ENCODE data around the gene RPS4Y1. TPM values are rescaled to one million over a fixed set of nuclear protein-coding genes. Genes with fewer than 3 reads are reported as not detected.

The RPS4Y1 gene
- total RNA-seq, 1 experiment from 2014 or later = 0.15 TPM

DNA sequence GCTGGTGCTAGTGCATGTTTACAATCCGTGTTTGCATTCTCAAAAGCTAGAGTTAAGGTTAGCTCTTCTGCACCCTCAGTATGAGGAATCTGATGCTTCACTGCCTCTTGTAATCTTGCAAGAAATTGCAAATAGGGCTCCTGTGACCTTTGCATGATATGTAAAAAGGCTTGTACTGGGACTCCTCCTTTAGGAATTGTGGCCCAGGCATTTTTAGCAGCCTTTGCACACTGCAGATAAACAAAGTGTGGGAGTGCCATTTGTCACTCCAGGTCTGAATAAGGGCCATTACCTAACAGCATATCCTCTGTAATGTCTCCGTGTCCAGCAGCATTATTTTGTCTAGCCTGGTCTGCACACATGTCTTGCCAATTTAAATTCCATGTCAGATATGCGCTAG lies 44.5 kb downstream of the RPS4Y1 start:
- POLR2A ChIA-PET = no interaction called here
- Histone ChIP-seq H3K9me3 (ENCODE audit: control insufficient read depth, insufficient read depth, low read depth, low read length) (no peaks in the 10 kb centered on the region), H3K4me1 (ENCODE audit: control insufficient read depth, insufficient read depth, low read length) (no peaks in the 10 kb centered on the region), H3K27me3 (ENCODE audit: control insufficient read depth, insufficient read depth, low read length) (no peaks in the 10 kb centered on the region), H3K36me3 (ENCODE audit: control insufficient read depth, insufficient read depth, low read length) (no peaks in the 10 kb centered on the region), H3K27ac (ENCODE audit: low read length) (no peak overlapping the region), H3K4me3 (ENCODE audit: low read depth in 2 of 2, low read length in 2 of 2) (no peak overlapping the region)
- intact Hi-C loops (cut with micrococcal nuclease; ENCODE audit: unreplicated experiment) = no loop called here
- ATAC-seq = no peak
- no peak for TF ChIP-seq TCF7L2 (IDR thresholded peaks at IDR 0.05; ENCODE audit: low read depth, low read length)
- no peak for TF ChIP-seq POLR2AphosphoS5 (IDR thresholded peaks at IDR 0.05; ENCODE audit: low read depth, low read length)
- no peak for TF ChIP-seq SIN3A (IDR thresholded peaks at IDR 0.05; ENCODE audit: borderline replicate concordance, insufficient read depth, low read depth, low read length)
- TF ChIP-seq, protein P1, sequence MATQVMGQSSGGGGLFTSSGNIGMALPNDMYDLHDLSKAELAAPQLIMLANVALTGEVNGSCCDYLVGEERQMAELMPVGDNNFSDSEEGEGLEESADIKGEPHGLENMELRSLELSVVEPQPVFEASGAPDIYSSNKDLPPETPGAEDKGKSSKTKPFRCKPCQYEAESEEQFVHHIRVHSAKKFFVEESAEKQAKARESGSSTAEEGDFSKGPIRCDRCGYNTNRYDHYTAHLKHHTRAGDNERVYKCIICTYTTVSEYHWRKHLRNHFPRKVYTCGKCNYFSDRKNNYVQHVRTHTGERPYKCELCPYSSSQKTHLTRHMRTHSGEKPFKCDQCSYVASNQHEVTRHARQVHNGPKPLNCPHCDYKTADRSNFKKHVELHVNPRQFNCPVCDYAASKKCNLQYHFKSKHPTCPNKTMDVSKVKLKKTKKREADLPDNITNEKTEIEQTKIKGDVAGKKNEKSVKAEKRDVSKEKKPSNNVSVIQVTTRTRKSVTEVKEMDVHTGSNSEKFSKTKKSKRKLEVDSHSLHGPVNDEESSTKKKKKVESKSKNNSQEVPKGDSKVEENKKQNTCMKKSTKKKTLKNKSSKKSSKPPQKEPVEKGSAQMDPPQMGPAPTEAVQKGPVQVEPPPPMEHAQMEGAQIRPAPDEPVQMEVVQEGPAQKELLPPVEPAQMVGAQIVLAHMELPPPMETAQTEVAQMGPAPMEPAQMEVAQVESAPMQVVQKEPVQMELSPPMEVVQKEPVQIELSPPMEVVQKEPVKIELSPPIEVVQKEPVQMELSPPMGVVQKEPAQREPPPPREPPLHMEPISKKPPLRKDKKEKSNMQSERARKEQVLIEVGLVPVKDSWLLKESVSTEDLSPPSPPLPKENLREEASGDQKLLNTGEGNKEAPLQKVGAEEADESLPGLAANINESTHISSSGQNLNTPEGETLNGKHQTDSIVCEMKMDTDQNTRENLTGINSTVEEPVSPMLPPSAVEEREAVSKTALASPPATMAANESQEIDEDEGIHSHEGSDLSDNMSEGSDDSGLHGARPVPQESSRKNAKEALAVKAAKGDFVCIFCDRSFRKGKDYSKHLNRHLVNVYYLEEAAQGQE (IDR thresholded peaks at IDR 0.05; ENCODE audit: insufficient read depth in 1 of 2, low read depth in 2 of 2, low read length in 1 of 2) = no peak
- TF ChIP-seq, protein P2, sequence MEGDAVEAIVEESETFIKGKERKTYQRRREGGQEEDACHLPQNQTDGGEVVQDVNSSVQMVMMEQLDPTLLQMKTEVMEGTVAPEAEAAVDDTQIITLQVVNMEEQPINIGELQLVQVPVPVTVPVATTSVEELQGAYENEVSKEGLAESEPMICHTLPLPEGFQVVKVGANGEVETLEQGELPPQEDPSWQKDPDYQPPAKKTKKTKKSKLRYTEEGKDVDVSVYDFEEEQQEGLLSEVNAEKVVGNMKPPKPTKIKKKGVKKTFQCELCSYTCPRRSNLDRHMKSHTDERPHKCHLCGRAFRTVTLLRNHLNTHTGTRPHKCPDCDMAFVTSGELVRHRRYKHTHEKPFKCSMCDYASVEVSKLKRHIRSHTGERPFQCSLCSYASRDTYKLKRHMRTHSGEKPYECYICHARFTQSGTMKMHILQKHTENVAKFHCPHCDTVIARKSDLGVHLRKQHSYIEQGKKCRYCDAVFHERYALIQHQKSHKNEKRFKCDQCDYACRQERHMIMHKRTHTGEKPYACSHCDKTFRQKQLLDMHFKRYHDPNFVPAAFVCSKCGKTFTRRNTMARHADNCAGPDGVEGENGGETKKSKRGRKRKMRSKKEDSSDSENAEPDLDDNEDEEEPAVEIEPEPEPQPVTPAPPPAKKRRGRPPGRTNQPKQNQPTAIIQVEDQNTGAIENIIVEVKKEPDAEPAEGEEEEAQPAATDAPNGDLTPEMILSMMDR (IDR thresholded peaks at IDR 0.05) = no peak
- DNase-seq (ENCODE audit: low read depth, low spot score) = no peak
- CTCF ChIA-PET = no interaction called here
- no TSS peak for BruUV-seq (replicated peaks)
- in situ Hi-C loops (cut with HindIII; ENCODE audit: low pct_unique_long_range_greater_than_20kb, low sequenced_read_pairs) = no loop called here

DNA sequence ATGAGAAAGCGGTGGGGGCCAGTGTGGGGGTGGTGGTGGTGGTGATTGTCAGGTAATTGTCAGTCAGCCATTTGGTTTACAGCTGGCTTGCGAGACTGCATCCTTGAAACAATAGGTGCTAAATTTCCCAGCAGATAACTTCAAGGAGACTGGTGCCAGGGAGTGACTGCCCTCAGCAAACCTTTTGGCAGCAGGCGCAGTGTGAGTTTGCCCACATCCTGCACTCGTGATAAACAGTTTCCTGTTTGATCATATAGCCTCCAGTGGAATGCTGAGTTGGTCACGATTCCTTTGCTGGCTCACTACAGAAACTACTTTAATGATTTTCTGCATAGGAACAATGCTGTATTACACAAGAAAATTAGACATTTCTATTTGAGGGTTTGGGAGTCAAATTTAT lies 46.0 kb downstream of the RPS4Y1 start:
- no peaks in the 10 kb centered on the region for H3K4me1 ChIP-seq (ENCODE audit: control insufficient read depth, insufficient read depth, low read length)
- CTCF ChIA-PET = no interaction called here
- POLR2A ChIA-PET = no interaction called here
- H3K4me3 ChIP-seq (ENCODE audit: low read depth in 2 of 2, low read length in 2 of 2) = no peak overlapping the region
- H3K27ac ChIP-seq (ENCODE audit: low read length) = no peak overlapping the region
- BruUV-seq (replicated peaks) = no TSS peak
- in situ Hi-C loops (cut with HindIII; ENCODE audit: low pct_unique_long_range_greater_than_20kb, low sequenced_read_pairs) (no loop called here), intact Hi-C loops (cut with micrococcal nuclease; ENCODE audit: unreplicated experiment) (no loop called here)
- H3K27me3 ChIP-seq (ENCODE audit: control insufficient read depth, insufficient read depth, low read length) = no peaks in the 10 kb centered on the region
- TF ChIP-seq TCF7L2 (IDR thresholded peaks at IDR 0.05; ENCODE audit: low read depth, low read length) = no peak
- TF ChIP-seq, protein P1 (IDR thresholded peaks at IDR 0.05; ENCODE audit: insufficient read depth in 1 of 2, low read depth in 2 of 2, low read length in 1 of 2) = no peak
- TF ChIP-seq, protein P2 (IDR thresholded peaks at IDR 0.05) = no peak
- TF ChIP-seq SIN3A (IDR thresholded peaks at IDR 0.05; ENCODE audit: borderline replicate concordance, insufficient read depth, low read depth, low read length) = no peak
- TF ChIP-seq POLR2AphosphoS5 (IDR thresholded peaks at IDR 0.05; ENCODE audit: low read depth, low read length) = no peak
- H3K9me3 ChIP-seq (ENCODE audit: control insufficient read depth, insufficient read depth, low read depth, low read length) = no peaks in the 10 kb centered on the region
- ATAC-seq (no peak), DNase-seq (ENCODE audit: low read depth, low spot score) (no peak)
- H3K36me3 ChIP-seq (ENCODE audit: control insufficient read depth, insufficient read depth, low read length) = no peaks in the 10 kb centered on the region

Data from Panc1 (cell line).